Measurements from ENCODE around the gene SNTG2.

The SNTG2 gene

GRCh38 chr2:1060987-1061386, 110.3 kb downstream of the SNTG2 start:
- no peaks in the 10 kb centered on the region for H3K9me2 ChIP-seq (replicated peaks; ENCODE audit: low read depth, low read length)
- H3K9me3 ChIP-seq (ENCODE audit: insufficient read depth, low read depth, low read length): no peaks in the 10 kb centered on the region
- no peaks in the 10 kb centered on the region for H3K79me2 ChIP-seq (ENCODE audit: insufficient read depth, low read length)
- H3K9ac ChIP-seq (ENCODE audit: low read depth, low read length, poor library complexity, severe bottlenecking): no peak overlapping the region
- no peaks in the 10 kb centered on the region for H4K20me1 ChIP-seq (ENCODE audit: insufficient read depth, low read length, poor library complexity, severe bottlenecking)
- H3K4me3 ChIP-seq (ENCODE audit: low read length, poor library complexity, severe bottlenecking): no peak overlapping the region
- H2AFZ ChIP-seq (ENCODE audit: low read length): no peak overlapping the region
- no peaks in the 10 kb centered on the region for H3F3A ChIP-seq (ENCODE audit: low read depth)
- no peak overlapping the region for H3K4me2 ChIP-seq (ENCODE audit: low read depth, low read length, poor library complexity, severe bottlenecking)
- no peaks in the 10 kb centered on the region for H3K36me3 ChIP-seq (ENCODE audit: insufficient read depth, low read length)
- H3K27me3 ChIP-seq (ENCODE audit: insufficient read depth, low read length, poor library complexity, severe bottlenecking): no peaks in the 10 kb centered on the region
- TF ChIP-seq EZH2phosphoT487 (IDR thresholded peaks at IDR 0.05; ENCODE audit: borderline replicate concordance) (no peak), CTCF (conservative IDR thresholded peaks at IDR 0.05; ENCODE audit: low read length) (no peak)
- H3K4me1 ChIP-seq (ENCODE audit: insufficient read depth, low read length, poor library complexity, severe bottlenecking): no peaks in the 10 kb centered on the region

- H3K4me1 ChIP-seq (ENCODE audit: insufficient read depth, low read length, poor library complexity, severe bottlenecking): peaks cover 3% of the 10 kb centered on the region
These were observed 117.6 kb downstream of the SNTG2 start for GRCh38 chr2:1068241-1068640.

GRCh38 chr2:1068822-1069221, 118.2 kb downstream of the SNTG2 start:
- TF ChIP-seq EZH2phosphoT487 (IDR thresholded peaks at IDR 0.05; ENCODE audit: borderline replicate concordance) (no peak), CTCF (conservative IDR thresholded peaks at IDR 0.05; ENCODE audit: low read length) (no peak)
- Histone ChIP-seq H3K27me3 (ENCODE audit: insufficient read depth, low read length, poor library complexity, severe bottlenecking) (no peaks in the 10 kb centered on the region), H2AFZ (ENCODE audit: low read length) (no peak overlapping the region), H3K4me1 (ENCODE audit: insufficient read depth, low read length, poor library complexity, severe bottlenecking) (peaks cover 3% of the 10 kb centered on the region), H3K36me3 (ENCODE audit: insufficient read depth, low read length) (no peaks in the 10 kb centered on the region), H3K4me3 (ENCODE audit: low read length, poor library complexity, severe bottlenecking) (no peak overlapping the region), H4K20me1 (ENCODE audit: insufficient read depth, low read length, poor library complexity, severe bottlenecking) (no peaks in the 10 kb centered on the region), H3F3A (ENCODE audit: low read depth) (no peaks in the 10 kb centered on the region), H3K9me3 (ENCODE audit: insufficient read depth, low read depth, low read length) (no peaks in the 10 kb centered on the region), H3K79me2 (ENCODE audit: insufficient read depth, low read length) (no peaks in the 10 kb centered on the region), H3K9ac (ENCODE audit: low read depth, low read length, poor library complexity, severe bottlenecking) (no peak overlapping the region), H3K4me2 (ENCODE audit: low read depth, low read length, poor library complexity, severe bottlenecking) (no peak overlapping the region), H3K9me2 (replicated peaks; ENCODE audit: low read depth, low read length) (no peaks in the 10 kb centered on the region)

More at GRCh38 chr2:1068241-1068640, 117.6 kb downstream of the SNTG2 start:
- TF ChIP-seq EZH2phosphoT487 (IDR thresholded peaks at IDR 0.05; ENCODE audit: borderline replicate concordance) (no peak), CTCF (conservative IDR thresholded peaks at IDR 0.05; ENCODE audit: low read length) (no peak)
- Histone ChIP-seq H3K27me3 (ENCODE audit: insufficient read depth, low read length, poor library complexity, severe bottlenecking) (no peaks in the 10 kb centered on the region), H2AFZ (ENCODE audit: low read length) (no peak overlapping the region), H3K79me2 (ENCODE audit: insufficient read depth, low read length) (no peaks in the 10 kb centered on the region), H3F3A (ENCODE audit: low read depth) (no peaks in the 10 kb centered on the region), H3K9me2 (replicated peaks; ENCODE audit: low read depth, low read length) (no peaks in the 10 kb centered on the region), H3K4me3 (ENCODE audit: low read length, poor library complexity, severe bottlenecking) (no peak overlapping the region), H3K9me3 (ENCODE audit: insufficient read depth, low read depth, low read length) (no peaks in the 10 kb centered on the region), H4K20me1 (ENCODE audit: insufficient read depth, low read length, poor library complexity, severe bottlenecking) (no peaks in the 10 kb centered on the region), H3K36me3 (ENCODE audit: insufficient read depth, low read length) (no peaks in the 10 kb centered on the region), H3K9ac (ENCODE audit: low read depth, low read length, poor library complexity, severe bottlenecking) (no peak overlapping the region), H3K4me2 (ENCODE audit: low read depth, low read length, poor library complexity, severe bottlenecking) (no peak overlapping the region)
